Stromal cell of bone marrow (primary cell): ENCODE measurements around the gene MFRP.
A peak's percentile ranks its signal among the peaks of the same experiment; 100 is the strongest.

Experiments
- DNase-seq: peaks from one replicate; pipeline ENCODE4 v3.0.0-alpha.2; 2012; ENCODE audit warnings: low read depth

MFRP gene

DNA sequence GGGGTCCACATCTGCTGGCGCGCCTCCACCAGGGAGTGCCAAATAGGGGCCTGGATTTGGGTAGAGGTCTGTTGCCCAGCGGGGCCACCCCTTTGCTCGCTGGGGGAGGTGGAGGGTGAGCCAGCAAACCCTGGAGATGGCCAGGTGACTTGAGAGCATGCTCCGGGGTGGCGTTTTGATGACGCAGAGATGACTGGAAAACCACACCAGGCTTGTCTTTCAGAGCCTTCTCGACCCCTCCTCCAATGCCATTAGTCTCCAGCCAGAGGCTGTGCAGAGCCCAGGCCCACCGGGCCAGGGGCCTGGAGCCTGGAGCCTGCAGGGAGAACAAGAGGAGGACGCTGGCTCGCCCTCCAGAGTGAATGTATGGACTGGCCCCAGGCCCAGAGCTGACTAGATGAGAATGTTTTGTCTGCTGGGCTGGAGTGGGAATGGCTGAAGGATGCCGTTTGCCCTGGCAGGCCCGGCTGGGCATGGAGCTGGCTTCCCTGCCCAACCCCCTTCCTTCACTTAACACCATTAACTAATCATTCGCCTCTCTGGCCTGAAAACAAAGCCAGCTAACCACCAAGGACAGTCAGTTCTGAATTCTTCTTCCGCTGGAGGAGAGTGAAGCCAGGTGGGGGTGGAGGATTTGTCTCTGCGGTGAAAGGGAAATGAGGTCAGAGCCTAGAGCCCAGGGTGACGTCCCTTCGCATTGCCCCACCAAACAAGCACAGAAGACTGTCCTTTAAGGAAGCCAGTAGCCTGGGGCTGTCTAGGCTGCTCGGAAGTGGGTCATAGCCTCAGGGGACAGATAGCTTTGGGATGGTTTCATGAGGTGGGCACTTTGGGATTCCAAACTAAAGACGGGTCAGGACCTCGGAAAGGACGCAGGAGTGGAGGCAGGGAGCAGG, 28.0 kb downstream of the MFRP start:
- DNase-seq = no peak

DNA sequence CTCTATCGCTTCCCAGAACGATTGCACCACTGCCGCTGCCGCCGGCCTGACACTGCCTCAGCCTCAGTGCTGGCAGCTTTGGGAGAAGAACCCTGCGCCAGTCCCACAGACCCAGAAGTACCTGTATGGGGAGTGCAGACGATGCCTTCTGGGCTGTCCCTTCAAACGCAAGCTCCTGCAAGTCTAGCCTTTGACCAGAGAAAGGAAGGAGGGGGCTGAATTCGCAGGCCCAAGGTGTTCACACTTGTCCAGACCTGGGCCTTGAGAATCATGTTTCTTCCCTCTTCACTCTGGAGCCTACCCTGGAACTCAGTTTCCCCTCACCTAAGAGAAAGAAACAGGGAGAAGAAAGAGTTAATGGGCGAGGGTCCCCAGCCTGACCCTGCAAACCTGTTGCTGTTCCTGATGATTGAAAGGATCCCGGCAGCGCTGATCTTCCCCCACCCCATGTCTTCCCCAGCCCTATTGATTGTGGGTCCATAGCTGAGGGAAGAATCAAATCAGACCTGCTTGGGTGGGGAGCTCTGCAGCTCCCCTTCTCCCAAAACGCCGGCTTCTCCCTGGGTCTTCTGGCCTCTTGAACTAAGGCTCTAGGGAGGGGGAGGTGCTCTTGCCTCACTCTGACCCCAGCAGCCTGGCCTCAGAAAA, 28.8 kb downstream of the MFRP start:
- no peak for DNase-seq

DNA sequence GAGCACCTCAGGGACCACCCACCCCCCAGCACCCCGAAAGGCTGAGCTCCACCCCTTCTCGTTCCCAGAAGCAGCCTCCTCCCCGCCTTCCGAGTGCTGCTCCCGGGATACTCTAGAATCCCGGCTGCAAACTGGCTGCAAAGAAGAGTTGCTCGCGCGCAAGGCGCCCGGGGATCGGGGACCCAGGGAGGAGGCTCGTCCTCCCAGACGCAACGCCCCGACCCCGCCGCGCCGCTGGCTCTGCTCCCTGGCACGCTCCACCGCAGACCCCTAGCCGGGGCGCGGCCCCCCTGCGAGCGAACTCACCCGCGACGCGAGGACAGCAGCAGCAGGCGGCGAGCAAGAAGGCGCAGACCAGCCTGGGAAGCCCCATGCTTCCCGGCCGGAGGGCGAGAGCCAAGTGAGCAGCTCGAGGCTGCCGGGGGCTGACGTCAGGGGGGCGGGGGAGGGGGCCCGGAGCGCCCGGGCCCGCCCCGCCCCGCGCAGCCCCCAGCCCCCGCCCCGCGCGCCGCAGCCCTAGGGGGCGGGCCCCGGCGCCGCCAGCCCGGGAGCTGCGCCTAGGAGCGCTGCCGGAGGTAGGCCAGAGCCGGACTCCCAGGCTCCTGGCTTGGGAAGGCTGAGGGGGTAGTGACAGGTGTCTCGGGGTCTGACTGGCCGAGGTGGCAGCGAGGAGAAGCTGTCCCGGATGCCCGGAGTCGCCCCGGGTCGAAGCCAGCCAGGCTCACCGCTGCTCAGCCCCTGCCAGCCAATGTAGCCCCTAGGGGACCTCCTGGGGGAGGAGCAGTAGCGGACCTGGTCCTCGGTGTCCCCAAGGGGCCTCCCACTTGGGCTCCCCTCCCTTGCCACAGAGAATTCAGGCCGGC, 29.5 kb downstream of the MFRP start, which contains the start of gene MCAM:
TSS of gene MCAM (minus strand) at position 402 of the 863 bp plus-strand sequence. CDS start at position 373, 29 bp downstream.
- no peak for DNase-seq

DNA sequence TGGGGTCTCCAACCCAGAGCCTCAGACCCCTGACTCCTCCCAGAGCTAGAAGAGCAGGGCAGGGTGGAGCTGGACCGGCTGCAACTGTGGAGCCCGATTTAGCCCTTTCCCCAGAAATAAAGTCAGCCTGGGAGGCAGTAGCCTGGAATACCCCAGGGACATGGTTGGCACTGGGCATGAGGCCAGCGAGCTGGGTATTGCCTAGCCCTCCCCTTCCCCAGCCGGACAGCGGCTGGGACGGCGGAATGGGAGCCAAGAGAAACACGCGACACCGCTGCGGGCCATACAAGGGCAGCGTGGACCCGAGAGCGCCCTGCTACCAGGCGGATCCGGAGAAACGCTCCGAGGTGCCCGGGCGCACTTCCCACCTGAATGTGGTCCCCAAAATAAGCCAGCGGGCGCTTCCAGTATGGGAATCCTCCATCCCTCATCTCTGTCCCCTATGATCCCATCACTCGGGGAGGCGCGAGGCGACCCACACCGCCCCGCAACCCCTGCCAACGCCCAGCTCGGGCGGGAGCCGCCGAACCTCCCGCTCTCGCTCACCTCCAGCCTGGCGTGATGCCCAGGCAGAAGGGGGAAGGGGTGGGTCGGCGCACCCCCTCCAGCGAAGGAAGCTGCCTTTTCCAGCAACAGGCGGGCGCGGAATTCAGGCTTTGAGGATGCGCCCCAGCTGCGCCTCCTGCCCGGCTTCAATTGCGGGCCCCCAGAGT, 30.3 kb downstream of the MFRP start:
- no peak for DNase-seq

DNA sequence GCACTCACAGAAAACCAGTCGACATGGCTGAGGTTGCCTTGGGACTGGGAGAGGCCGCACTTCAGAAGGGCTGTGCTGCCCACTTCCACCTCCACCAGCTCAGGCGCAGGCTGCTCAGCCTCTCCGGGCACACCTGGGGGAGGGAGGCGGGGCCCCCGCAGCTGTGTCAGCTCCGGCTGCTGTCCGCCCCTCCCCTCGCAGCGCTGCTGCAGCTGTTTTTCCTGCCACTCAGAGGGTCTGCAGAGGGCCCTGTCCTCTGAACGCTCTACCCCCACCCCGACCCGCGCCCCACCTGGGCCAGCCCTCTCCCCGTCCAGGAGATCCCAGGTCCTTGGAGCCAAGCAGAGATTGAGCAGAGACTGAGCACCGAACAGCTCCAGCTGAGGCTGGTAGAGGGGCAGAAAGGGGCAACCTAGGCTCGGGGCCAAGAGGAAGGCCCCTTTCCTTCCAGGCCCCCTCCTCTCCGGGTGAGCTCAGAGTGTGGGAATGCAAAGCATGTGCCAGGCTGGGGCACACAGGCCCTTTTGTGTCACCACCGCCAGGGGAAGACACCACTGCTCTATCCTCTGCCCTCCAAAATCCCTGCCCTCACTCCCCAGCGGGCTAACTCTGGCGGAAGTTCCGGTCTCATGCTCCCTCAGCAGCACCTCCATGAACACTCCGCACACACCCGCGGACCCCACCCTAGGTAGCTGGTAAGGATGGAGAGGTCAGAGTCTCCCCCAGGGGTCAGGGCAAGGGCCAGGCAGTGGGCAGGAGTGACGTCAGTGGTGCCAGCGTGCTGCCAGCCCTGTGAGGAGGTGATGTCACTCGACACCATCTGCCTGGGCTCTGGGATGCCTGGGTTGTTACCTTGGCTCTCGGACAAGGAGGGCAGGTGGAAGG, 31.1 kb downstream of the MFRP start:
- no peak for DNase-seq

DNA sequence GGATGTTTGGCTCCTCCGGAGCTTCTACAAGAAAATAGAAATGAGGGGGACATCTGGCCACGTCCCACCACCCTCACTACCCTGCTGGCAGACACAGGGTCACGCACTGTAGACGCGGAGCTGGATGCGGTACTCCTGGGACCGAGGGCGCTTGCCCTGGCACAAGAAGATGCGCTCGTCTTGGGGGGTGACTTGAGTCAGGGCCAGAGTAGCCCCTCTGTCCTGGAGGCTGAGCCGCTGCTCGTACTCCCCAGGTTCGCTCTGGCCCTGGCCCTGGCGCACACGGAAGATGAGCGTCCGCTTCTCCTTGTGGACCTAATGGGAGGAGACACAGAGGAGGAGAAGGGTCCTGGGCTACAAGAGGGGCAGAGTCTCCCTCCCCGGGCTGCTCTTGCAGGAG, 31.8 kb downstream of the MFRP start:
- DNase-seq = no peak

DNA sequence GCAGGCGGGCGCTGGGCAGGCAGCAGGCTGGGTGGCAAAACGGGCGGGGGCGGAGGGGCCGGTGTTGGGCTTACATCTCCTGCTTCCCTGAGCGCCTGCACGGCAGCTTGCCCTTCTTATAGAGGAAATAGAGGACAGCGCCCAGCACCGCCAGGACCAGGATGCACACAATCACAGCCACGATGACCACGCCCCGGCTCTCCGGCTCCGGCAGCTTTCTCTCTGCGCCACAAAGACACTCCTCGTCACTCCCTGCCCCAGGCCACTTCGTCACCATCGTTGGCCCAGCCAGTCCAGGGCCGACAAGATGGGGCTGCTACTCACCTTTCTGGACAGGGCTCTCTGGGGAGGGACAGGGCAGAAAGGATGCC, 35.8 kb downstream of the MFRP start:
- DNase-seq = no peak

DNA sequence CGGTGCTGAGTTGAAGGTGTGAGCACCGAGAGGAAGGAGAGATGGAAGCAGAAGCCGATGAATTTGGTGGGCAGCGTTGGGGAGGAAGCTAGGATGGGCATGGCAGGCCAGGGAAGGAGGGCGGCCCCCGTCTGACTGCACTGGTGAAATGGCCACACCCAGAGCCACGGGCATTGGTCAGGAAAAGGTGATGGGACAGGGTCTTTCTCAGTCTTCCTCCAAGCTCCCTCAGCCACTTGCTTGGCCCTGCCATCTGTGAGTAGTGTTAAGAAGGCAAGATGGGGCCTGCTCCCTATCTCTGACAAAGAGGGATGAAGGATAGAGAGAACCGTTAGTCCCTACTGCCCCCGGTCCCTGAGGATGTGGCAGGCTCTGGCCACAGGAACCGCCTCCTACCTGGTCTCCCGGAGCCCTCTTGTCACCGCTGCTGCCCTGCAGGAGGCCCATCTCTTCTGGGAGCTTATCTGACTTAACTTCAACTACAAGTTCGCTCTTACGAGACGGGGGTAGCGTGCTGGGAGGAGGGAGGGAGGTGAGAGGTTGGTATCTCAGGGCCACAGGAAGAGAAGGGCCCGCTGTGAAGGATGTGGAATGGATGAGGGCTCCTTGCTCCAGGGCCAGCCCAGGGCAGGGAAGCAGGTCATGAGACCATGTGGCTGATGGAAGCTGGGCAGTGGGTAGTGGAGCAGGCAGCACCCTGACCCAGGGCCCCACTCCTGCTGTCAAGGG, 36.4 kb downstream of the MFRP start:
- DNase-seq = no peak

DNA sequence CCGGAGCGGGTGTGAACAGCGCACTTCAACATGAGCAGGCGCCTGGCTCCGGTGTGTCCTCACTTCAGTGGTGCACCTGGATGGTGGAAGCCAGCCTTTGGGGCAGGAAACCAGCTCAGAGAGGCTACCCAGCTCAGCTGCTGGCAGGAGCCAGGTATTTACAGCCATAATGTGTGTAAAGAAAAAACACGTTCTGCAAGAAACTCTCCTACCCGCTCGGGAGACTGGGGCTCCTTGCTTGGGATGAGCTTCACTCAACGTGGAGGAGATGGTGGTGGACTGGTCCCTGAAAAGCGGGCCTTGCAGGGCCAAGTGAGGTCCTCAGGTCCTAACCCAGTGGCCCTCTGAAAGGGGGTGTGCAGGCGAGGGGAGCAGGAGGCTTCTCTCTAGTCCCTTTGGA, 37.1 kb downstream of the MFRP start:
- no peak for DNase-seq

DNA sequence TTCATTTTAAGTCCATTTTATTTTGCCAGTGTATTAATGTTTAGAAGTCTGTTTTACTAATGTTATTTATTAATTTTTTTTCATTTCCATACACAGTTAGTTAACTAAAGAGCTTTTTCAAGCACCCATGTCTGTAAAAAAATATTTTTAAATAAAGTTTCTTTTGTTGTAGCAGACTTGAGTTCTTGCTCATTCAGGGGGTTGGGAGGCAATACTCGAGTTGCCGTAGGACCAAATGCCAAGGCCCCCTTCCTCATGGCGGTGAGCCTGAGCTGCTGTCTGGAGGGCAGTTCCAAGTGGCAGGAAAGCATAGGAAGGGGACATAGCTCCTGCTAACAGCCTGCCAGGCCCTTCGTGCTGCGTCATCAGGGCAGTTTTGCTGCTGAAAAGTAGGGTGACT, 38.5 kb downstream of the MFRP start:
- no peak for DNase-seq

DNA sequence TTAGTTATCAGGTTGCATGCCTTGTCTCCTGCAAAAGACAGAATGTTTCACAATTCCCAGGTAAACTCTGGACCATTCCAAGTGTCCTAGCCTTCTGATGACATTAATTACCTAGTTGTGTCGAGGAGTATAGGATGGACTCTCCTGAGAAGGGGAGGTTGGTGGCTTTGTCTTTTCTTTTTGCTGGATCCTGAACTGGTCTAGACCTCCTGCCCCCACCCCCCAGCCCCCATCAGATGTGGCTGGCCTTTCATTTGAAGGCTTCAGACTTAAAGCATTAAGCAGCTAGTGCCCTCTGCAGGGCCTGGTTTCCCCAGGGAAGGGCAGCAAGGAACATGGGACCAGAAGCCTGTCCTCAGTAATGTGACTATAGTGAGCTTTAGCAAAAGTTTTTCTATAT, 39.3 kb downstream of the MFRP start:
- no peak for DNase-seq

DNA sequence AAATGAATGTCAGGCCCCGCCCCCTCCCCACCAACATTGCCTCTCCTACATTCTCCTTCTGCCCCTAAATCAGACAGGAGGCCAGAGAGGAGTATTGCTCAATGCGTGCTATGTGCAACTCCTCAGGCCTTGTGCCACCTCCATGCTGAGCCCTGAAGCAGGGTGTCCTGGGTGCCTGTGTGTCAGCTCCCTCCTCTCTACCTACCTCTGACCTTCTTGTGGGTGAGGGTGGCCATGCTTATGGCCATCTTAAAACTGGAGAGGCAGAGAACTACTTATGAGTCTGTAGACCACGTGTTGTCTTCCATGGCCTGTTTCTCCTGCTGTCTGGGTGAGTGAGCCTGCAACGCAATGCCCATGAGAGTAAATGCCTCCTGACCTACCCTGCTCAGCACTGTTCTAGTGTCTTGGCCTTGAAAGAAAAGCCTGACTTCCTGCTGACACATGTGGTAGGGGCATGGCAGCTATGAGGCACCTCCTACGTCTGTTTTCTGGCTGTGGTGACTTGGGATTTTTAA, 40.1 kb downstream of the MFRP start:
- peak; percentile 86 for DNase-seq

DNA sequence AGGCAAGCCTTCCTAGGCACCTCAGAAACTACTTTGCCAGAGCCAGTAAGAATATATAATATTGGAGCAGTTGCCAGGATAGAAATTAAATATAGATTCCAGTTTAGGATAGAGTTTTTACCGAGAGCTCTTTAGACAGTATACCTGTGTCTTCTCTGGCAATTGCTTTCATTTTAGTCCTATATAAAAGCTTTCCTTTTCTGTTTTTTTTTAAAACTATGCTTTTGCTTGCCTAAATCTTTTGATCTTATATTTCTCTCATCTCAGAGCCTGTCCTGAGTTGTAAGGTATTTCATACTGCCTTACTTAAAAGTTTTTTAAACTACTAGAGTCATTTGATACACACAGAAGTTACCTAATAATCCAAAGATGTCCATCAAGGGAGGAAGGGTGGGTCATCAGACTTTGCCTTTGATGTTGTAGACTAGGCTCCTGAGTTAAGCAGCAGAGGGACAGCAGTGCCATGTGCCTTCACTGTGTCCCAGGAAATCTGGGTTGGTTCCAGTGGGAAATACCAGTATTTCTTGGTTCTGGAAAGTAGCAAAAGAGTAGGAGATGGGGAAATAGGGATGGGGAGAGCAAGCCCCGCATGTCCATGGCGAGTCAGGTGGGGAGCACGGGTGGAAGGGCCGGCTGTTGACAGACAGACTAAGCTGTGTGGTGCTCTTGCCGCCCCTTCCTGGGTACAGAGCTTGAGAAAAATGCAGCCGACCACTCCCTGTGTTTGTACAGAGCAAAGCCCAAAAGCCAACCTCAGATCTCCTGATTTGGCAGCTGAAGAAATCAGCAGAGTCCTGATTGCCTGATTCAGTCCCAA, 40.7 kb downstream of the MFRP start:
- DNase-seq = no peak

DNA sequence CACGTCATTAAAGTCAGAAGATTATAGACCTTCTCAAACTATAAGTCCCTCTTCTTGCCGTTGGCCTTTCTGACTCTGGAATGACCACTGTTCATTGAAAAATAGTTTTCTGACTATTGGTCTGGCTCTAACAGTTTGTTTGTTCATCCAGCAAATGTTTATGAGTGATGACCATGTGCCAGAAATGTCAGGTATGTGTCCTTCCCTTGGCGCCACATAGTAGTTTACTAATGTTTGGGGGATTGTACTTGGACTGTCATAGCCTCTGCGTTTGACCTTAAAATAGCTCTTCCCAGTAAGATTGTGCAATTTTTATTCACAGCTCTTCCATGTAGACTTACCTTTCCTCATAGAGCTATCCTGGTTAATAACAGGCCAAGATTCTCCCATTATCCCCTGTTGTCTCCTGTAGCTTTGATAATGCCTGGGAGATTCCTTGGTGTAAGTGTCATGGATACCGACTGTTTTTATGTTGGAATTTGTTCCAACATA, 43.2 kb downstream of the MFRP start:
- no peak for DNase-seq

DNA sequence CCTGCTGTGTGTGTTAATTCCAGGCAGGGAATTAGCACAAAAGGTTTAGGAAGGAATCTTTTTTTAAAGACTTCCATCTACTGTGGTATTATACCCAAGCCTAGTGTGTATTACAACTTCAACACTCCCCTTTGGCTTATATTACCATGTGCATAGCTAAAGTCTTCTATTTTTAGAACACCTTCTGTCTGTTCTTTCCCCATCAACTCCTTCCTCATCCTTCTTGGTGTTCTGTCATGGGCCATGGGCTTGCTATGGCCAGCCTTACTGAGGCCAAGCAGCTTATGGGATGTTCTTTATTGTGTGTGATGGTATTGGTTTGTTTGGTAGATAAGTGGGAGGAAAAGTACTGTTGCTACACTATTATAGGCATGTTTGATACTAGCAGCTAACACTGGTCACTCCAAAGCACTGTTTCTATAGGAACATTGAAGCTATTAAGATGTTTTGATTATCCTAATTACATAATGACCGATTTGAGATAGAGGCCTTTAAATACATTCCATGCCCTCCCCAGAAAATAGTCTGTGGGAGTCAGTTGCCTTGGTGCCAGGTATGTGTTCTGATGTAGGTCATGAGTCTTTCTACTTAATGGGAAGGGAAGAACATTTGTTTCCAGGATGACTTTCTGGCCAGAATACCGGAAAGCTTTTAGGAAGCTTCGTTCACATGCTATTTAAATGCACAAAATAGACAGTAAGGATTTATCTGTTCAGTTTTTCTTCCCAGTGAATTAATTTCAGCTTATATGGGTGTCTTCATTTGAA, 46.1 kb downstream of the MFRP start:
- DNase-seq = no peak

DNA sequence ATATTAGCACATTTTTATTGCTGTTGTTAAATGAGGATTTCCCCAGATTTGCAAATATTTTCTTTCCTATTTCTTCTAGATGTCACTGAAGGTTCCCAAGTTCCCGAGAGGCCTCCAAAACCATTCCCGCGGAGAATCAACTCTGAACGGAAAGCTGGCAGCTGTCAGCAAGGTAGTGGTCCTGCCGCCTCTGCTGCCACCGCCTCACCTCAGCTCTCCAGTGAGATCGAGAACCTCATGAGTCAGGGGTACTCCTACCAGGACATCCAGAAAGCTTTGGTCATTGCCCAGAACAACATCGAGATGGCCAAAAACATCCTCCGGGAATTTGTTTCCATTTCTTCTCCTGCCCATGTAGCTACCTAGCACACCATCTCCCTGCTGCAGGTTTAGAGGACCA, 47.1 kb downstream of the MFRP start:
- DNase-seq = no peak

DNA sequence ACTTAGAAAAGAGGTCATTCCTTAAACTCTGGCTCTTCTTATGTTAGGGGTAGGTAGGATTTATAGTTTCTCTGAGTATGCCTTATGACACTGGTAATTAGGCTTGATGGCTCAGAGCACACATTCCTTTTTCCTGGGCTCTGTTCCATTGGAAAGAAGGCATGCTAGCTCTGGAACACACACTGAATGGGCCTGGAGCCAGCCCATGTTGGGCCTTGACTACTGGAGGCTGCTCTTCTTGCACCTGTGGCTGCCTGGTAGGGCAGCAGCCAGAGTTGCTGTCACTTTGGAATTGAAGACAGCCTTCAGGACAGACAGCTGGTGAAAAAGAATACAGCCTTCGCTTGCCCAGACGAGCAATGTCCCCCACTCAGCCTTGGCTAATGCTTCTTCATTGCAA, 47.8 kb downstream of the MFRP start:
- no peak for DNase-seq

DNA sequence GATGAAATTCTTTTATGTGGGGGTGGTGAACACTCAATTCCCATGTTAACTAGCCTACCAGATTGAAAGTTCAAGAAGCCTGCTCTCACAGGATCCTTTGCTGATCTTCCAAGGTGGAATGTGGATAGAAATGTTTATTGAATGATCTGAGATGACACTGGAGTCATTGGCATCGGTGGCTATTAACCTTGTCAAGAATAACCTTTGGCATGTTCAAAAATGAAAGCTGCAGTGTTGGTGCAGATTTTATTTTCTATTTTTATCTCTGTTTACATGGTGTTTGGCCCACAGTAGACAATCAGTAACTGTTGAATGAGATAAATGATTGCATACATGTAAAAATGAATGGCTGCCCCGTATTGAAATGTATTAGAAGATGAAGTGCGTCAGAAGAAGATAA, 48.6 kb downstream of the MFRP start:
- DNase-seq = no peak
